DND-41 (cell line): ENCODE measurements around the gene SNRPA1.

Experiments used
- ATAC-seq: fragments of 200-7000 bp; cut with Tn5 transposase; 3 replicates; pipeline ENCODE4 v1.9.1; 2021; ENCODE audit warnings: low read depth; ENCODE audit not compliant: insufficient read depth
- DNase-seq: peaks from one replicate; pipeline ENCODE4 v3.0.0-alpha.2; 2020
- H2AFZ ChIP-seq: 2 replicates; pipeline ENCODE4 v1.6.0; 2012; ENCODE audit warnings: low read depth, low read length
- H3K27ac ChIP-seq: 2 replicates; pipeline ENCODE4 v1.5.1; 2012; ENCODE audit warnings: low read length, inconsistent platforms
- H3K27me3 ChIP-seq: fragments of 200-600 bp; sonication (generic); 2 replicates; pipeline ENCODE4 v1.6.0; 2012; ENCODE audit warnings: low read length, mild to moderate bottlenecking, inconsistent platforms; ENCODE audit not compliant: insufficient read depth, poor library complexity
- H3K36me3 ChIP-seq: 2 replicates; pipeline ENCODE4 v1.5.1; 2012; ENCODE audit warnings: low read length, inconsistent platforms; ENCODE audit not compliant: insufficient read depth
- H3K4me1 ChIP-seq: 2 replicates; pipeline ENCODE4 v1.5.1; 2012; ENCODE audit warnings: mild to moderate bottlenecking, low read length; ENCODE audit not compliant: insufficient read depth
- H3K4me2 ChIP-seq: 2 replicates; pipeline ENCODE4 v1.6.0; 2012; ENCODE audit warnings: mild to moderate bottlenecking, moderate library complexity, low read length, inconsistent platforms; ENCODE audit not compliant: insufficient read depth
- H3K4me3 ChIP-seq, 2 experiments: fragments of 200-600 bp in 1 of 2; shearing (Covaris generic) in 1 of 2; 2 replicates each; pipeline ENCODE4 v1.5.1; 2012 to 2016; ENCODE audit warnings: inconsistent platforms in 2 of 2, low read length in 2 of 2, mild to moderate bottlenecking in 2 of 2, low read depth in 1 of 2, moderate library complexity in 1 of 2
- H3K79me2 ChIP-seq: 2 replicates; pipeline ENCODE4 v1.6.0; 2012; ENCODE audit warnings: low read length, inconsistent platforms; ENCODE audit not compliant: insufficient read depth
- H3K9ac ChIP-seq: 2 replicates; pipeline ENCODE4 v1.6.0; 2012; ENCODE audit warnings: low read depth, mild to moderate bottlenecking, inconsistent platforms, low read length, moderate library complexity
- H3K9me3 ChIP-seq: 2 replicates; pipeline ENCODE4 v1.5.1; 2012; ENCODE audit warnings: low read length, moderate library complexity, mild to moderate bottlenecking, inconsistent platforms; ENCODE audit not compliant: insufficient read depth, severe bottlenecking
- H4K20me1 ChIP-seq: 2 replicates; pipeline ENCODE4 v1.6.0; 2012; ENCODE audit warnings: low read length; ENCODE audit not compliant: insufficient read depth
- EZH2 ChIP-seq: IDR thresholded peaks from 3 replicates; pipeline ENCODE4 v1.6.1; 2012; ENCODE audit warnings: borderline replicate concordance, low read depth, mild to moderate bottlenecking, moderate library complexity, low read length, inconsistent platforms; ENCODE audit not compliant: severe bottlenecking
- TF ChIP-seq, protein P1 (sequence below): IDR thresholded peaks from 2 replicates; pipeline ENCODE4 v1.5.1; 2012; ENCODE audit warnings: borderline replicate concordance, low read length, moderate library complexity, mild to moderate bottlenecking; ENCODE audit not compliant: poor library complexity, severe bottlenecking; ENCODE audit errors: extremely low read depth

SNRPA1 gene

DNA sequence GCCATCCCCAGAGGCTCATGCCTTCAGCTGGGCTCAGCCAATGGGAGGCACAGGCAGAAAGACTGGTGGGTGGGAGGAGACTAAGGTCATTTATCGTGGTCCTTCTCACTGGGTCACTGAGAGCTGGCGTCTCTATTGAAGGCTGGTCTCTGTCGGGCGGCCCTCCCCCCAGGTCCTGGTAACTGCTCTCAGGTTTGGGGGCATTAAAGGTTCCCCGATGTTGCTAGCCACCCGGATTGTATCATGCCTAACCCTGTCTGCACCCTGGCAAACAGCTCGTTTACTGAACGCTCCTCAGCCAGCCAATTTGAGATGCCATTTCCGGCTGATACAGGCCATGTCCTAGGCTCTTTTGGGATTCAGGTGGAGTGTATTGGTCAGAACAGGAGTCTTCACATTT lies 28.3 kb downstream of the SNRPA1 start:
- no peak for DNase-seq
- Histone ChIP-seq H3K4me1 (no peaks in the 10 kb centered on the region), H3K27ac (no peak overlapping the region), H3K9ac (no peak overlapping the region), H3K4me3 (no peak overlapping the region), H3K9me3 (no peaks in the 10 kb centered on the region), H3K4me2 (no peak overlapping the region), H4K20me1 (no peaks in the 10 kb centered on the region), H2AFZ (no peak overlapping the region), H3K79me2 (no peaks in the 10 kb centered on the region), H3K36me3 (peaks cover 17% of the 10 kb centered on the region; the same call in 1 of the 2 replicates), H3K27me3 (no peaks in the 10 kb centered on the region)
- TF ChIP-seq EZH2: no peak
- TF ChIP-seq, protein P1, sequence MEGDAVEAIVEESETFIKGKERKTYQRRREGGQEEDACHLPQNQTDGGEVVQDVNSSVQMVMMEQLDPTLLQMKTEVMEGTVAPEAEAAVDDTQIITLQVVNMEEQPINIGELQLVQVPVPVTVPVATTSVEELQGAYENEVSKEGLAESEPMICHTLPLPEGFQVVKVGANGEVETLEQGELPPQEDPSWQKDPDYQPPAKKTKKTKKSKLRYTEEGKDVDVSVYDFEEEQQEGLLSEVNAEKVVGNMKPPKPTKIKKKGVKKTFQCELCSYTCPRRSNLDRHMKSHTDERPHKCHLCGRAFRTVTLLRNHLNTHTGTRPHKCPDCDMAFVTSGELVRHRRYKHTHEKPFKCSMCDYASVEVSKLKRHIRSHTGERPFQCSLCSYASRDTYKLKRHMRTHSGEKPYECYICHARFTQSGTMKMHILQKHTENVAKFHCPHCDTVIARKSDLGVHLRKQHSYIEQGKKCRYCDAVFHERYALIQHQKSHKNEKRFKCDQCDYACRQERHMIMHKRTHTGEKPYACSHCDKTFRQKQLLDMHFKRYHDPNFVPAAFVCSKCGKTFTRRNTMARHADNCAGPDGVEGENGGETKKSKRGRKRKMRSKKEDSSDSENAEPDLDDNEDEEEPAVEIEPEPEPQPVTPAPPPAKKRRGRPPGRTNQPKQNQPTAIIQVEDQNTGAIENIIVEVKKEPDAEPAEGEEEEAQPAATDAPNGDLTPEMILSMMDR: no peak
- no peak for ATAC-seq

GRCh38 chr15:101266034-101266433 lies 29.0 kb downstream of the SNRPA1 start:
- H3K9ac ChIP-seq: no peak overlapping the region
- ATAC-seq (no peak), DNase-seq (no peak)
- no peaks in the 10 kb centered on the region for H3K79me2 ChIP-seq
- no peak overlapping the region for H2AFZ ChIP-seq
- H3K4me3 ChIP-seq: no peak overlapping the region
- no peaks in the 10 kb centered on the region for H3K9me3 ChIP-seq
- H4K20me1 ChIP-seq: no peaks in the 10 kb centered on the region
- no peaks in the 10 kb centered on the region for H3K4me1 ChIP-seq
- H3K36me3 ChIP-seq: peaks cover 10% of the 10 kb centered on the region; the same call in 1 of the 2 replicates
- H3K27me3 ChIP-seq: no peaks in the 10 kb centered on the region
- H3K4me2 ChIP-seq: no peak overlapping the region
- TF ChIP-seq, protein P1: no peak
- no peak for TF ChIP-seq EZH2
- no peak overlapping the region for H3K27ac ChIP-seq

DNA sequence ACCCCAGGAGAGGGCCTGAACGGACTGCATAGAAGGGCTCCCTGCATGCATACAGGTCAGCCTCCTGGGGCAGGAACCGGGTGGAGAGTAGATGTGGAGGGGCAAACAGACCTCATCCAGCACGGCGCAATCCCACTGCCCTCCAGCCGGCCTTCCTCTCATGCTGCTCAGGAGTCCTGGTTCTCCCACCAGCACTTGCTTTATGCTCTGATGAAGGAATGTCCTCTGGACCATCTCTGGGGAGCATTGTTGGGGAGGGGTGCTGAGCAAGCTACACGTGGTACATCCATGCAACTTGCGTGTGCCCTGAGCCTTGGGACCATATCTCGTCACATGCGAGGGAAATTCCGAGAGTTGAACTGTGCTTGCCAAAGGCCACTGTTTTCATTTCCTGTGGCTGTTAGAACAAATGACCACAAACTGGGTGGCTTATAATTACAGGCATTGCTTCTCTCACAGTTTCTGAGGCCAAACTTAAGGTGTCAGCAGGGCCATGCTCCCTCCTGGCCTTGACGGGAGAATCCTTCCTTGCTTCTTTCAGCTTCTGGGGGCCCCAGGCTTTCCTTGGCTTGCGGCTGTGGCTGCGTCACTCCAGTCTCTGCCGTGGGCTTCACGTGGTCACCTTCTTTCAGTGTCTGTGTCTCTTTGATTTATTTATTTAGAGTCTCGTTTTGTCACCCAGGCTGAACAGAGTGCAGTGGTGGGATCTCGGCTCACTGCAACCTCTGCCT lies 30.0 kb downstream of the SNRPA1 start:
- no peaks in the 10 kb centered on the region for H3K79me2 ChIP-seq
- TF ChIP-seq, protein P1: no peak
- TF ChIP-seq EZH2: no peak
- H3K4me1 ChIP-seq: no peaks in the 10 kb centered on the region
- no peak overlapping the region for H3K27ac ChIP-seq
- no peak overlapping the region for H2AFZ ChIP-seq
- no peaks in the 10 kb centered on the region for H4K20me1 ChIP-seq
- H3K27me3 ChIP-seq: no peaks in the 10 kb centered on the region
- ATAC-seq: no peak
- H3K9ac ChIP-seq: no peak overlapping the region
- peaks cover 4% of the 10 kb centered on the region; the same call in 1 of the 2 replicates for H3K36me3 ChIP-seq
- H3K4me2 ChIP-seq: no peak overlapping the region
- H3K9me3 ChIP-seq: no peaks in the 10 kb centered on the region
- no peak overlapping the region for H3K4me3 ChIP-seq
- DNase-seq: no peak
